GM21619 (cell line): ENCODE data around the gene GLIS1.

Source experiments
- ATAC-seq: cut with Tn5 transposase; IDR thresholded peaks from one replicate; pipeline ENCODE4 v1.9.1; 2021; ENCODE audit not compliant: unreplicated experiment

The GLIS1 gene

GRCh38 chr1:53719469-53719868, 19.5 kb downstream of the GLIS1 start:
- no peak for ATAC-seq

- ATAC-seq, result no peak
Observed at GRCh38 chr1:53718443-53718842, 20.5 kb downstream of the GLIS1 start.

- ATAC-seq, result no peak
Observed at GRCh38 chr1:53717025-53717804, 21.7 kb downstream of the GLIS1 start.

- no peak for ATAC-seq
Observed at GRCh38 chr1:53716150-53716549, 22.8 kb downstream of the GLIS1 start.

GRCh38 chr1:53715478-53715877, 23.5 kb downstream of the GLIS1 start:
- ATAC-seq, result no peak

GRCh38 chr1:53712276-53712675, 26.7 kb downstream of the GLIS1 start:
- no peak for ATAC-seq

GRCh38 chr1:53710584-53710983, 28.4 kb downstream of the GLIS1 start:
- no peak for ATAC-seq

GRCh38 chr1:53708687-53709086, 30.3 kb downstream of the GLIS1 start:
- ATAC-seq, result no peak

- no peak for ATAC-seq
Observed at GRCh38 chr1:53706356-53706755, 32.6 kb downstream of the GLIS1 start.

GRCh38 chr1:53705446-53706096, 33.4 kb downstream of the GLIS1 start:
- no peak for ATAC-seq

GRCh38 chr1:53704804-53705445, 34.0 kb downstream of the GLIS1 start:
- no peak for ATAC-seq

GRCh38 chr1:53704304-53704703, 34.7 kb downstream of the GLIS1 start:
- ATAC-seq, result no peak

GRCh38 chr1:53703174-53703573, 35.8 kb downstream of the GLIS1 start:
- no peak for ATAC-seq

GRCh38 chr1:53702341-53702740, 36.6 kb downstream of the GLIS1 start:
- no peak for ATAC-seq

GRCh38 chr1:53700776-53701175, 38.2 kb downstream of the GLIS1 start:
- ATAC-seq, result no peak

- ATAC-seq, result no peak
Observed at GRCh38 chr1:53699981-53700380, 39.0 kb downstream of the GLIS1 start.

- no peak for ATAC-seq
Observed at GRCh38 chr1:53698384-53698980, 40.5 kb downstream of the GLIS1 start.

GRCh38 chr1:53697721-53698383, 41.1 kb downstream of the GLIS1 start:
- ATAC-seq, result no peak

GRCh38 chr1:53696990-53697389, 42.0 kb downstream of the GLIS1 start:
- no peak for ATAC-seq

- ATAC-seq, result no peak
Observed at GRCh38 chr1:53696571-53696970, 42.4 kb downstream of the GLIS1 start.

GRCh38 chr1:53696051-53696450, 42.9 kb downstream of the GLIS1 start:
- no peak for ATAC-seq
